ENCODE results near the gene ZBTB49. TPM values are rescaled to one million over a fixed set of nuclear protein-coding genes. Genes with fewer than 3 reads are reported as not detected.
A peak's percentile ranks its signal among the peaks of the same experiment; 100 is the strongest.

ZBTB49 gene
- total and polyA plus RNA-seq, 2 donors (not counting 3 experiments of a cell fraction or from before 2014, with no cell fraction given) = 3.8 to 5.8 TPM

GRCh38 chr4:4259484-4260100 lies 30.5 kb upstream of the ZBTB49 start:
- no peaks in the 10 kb centered on the region for H4K20me1 ChIP-seq (replicated peaks; ENCODE audit: control insufficient read depth, extremely low read depth, insufficient read depth, low read length)
- intact Hi-C loops (cut with micrococcal nuclease) (loop anchor here (1.0 kb wide), 2 partner anchors 76 to 171 kb away; no protein-coding TSS in a partner anchor), dilution Hi-C loops (cut with MboI; ENCODE audit: extremely low pct_ligation_motif_present, low sequenced_read_pairs) (no loop called here)
- no peak overlapping the region for H3K27ac ChIP-seq (ENCODE audit: insufficient read depth, low read depth, low read length)
- H3K4me2 ChIP-seq (ENCODE audit: insufficient read depth, low read length) = no peak overlapping the region
- peak overlapping the region; percentile 25 for H2AFZ ChIP-seq (ENCODE audit: low read depth, low read length)
- ChIA-PET CTCF (interaction anchor here (0.8 to 4.2 kb wide), 22 partner anchors 8 to 172 kb away, joined by 3 to 89 read pairs (median 5); no protein-coding TSS in a partner anchor), POLR2A (no interaction called here)
- no peak overlapping the region for H3K9ac ChIP-seq (replicated peaks; ENCODE audit: extremely low read depth, insufficient read depth, low read length)
- no peaks in the 10 kb centered on the region for H3K4me1 ChIP-seq (ENCODE audit: control insufficient read depth, extremely low read depth, insufficient read depth, low read length)
- no peak for DNase-seq (ENCODE audit: low read depth, low spot score)
- H3K4me3 ChIP-seq (replicated peaks in 1 of 3; ENCODE audit: insufficient read depth in 1 of 3, low read depth in 1 of 3, low read length in 3 of 3) = no peak overlapping the region
- no TSS peak for BruUV-seq (replicated peaks)
- no peak for TF ChIP-seq JUN (IDR thresholded peaks at IDR 0.05; ENCODE audit: borderline replicate concordance, insufficient read depth, insufficient read length, low read depth)
- no peak for TF ChIP-seq CTCF (IDR thresholded peaks at IDR 0.05; ENCODE audit: extremely low read depth in 1 of 2, insufficient read depth in 1 of 2, low read depth in 1 of 2, low read length in 2 of 2)
- TF ChIP-seq MYC (IDR thresholded peaks at IDR 0.05; ENCODE audit: low read depth, low read length) = no peak
- no peak for TF ChIP-seq EZH2 (IDR thresholded peaks at IDR 0.05; ENCODE audit: borderline replicate concordance, low read depth, low read length, severe bottlenecking)
- no peak for TF ChIP-seq POLR2AphosphoS5 (IDR thresholded peaks at IDR 0.05; ENCODE audit: insufficient read depth, low read depth, low read length)
- TF ChIP-seq, protein P1, sequence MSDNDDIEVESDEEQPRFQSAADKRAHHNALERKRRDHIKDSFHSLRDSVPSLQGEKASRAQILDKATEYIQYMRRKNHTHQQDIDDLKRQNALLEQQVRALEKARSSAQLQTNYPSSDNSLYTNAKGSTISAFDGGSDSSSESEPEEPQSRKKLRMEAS (IDR thresholded peaks at IDR 0.05; ENCODE audit: insufficient read depth, insufficient read length) = no peak
- no peak for TF ChIP-seq POLR2A (IDR thresholded peaks at IDR 0.05; ENCODE audit: low read depth, low read length)
- no peak for TF ChIP-seq FOS (IDR thresholded peaks at IDR 0.05; ENCODE audit: borderline replicate concordance, insufficient read depth, low read length)
- H3K27me3 ChIP-seq (ENCODE audit: control insufficient read depth in 2 of 2, insufficient read depth in 2 of 2, low read length in 2 of 2) = no peaks in the 10 kb centered on the region
- no peaks in the 10 kb centered on the region for H3K9me1 ChIP-seq (replicated peaks; ENCODE audit: control insufficient read depth, extremely low read depth, insufficient read depth, low read length)
- no peak for FAIRE-seq
- no peaks in the 10 kb centered on the region for H3K79me2 ChIP-seq (ENCODE audit: control insufficient read depth, insufficient read depth, low read length)
- no peaks in the 10 kb centered on the region for H3K36me3 ChIP-seq (ENCODE audit: control insufficient read depth in 2 of 2, extremely low read depth in 1 of 2, insufficient read depth in 2 of 2, low read length in 2 of 2)
- H3K9me3 ChIP-seq (replicated peaks; ENCODE audit: control insufficient read depth, insufficient read depth, low read length) = no peaks in the 10 kb centered on the region

Measured in endothelial cell of umbilical vein (primary cell).